Vagina (tissue), 2 donors: ENCODE results near the gene CIROP. TPM values are rescaled to one million over a fixed set of nuclear protein-coding genes. Genes with fewer than 3 reads are reported as not detected.

Experiments
- DNase-seq, 2 donors: peaks; one replicate each; pipeline ENCODE4 v3.0.0-alpha.2; 2017; ENCODE audit errors: extremely low spot score in 2 of 2
- H3K27ac ChIP-seq: fragments of 200-600 bp; sonication (generic); one replicate; pipeline ENCODE4 v1.5.1; 2019
- H3K27me3 ChIP-seq: fragments of 200-600 bp; sonication (generic); one replicate; pipeline ENCODE4 v1.5.1; 2019
- H3K36me3 ChIP-seq, 2 donors: fragments of 200-600 bp; sonication (generic); one replicate each; pipeline ENCODE4 v1.5.1; 2017 to 2019
- H3K4me1 ChIP-seq: fragments of 200-600 bp; sonication (generic); one replicate; pipeline ENCODE4 v1.5.1; 2019
- H3K4me3 ChIP-seq, 2 donors: fragments of 200-600 bp; sonication (generic); 1 replicate in 1 of 2; 2 replicates in 1 of 2; pipeline ENCODE4 v1.5.1; 2016 to 2019
- H3K9me3 ChIP-seq: fragments of 200-600 bp; sonication (generic); one replicate; pipeline ENCODE4 v1.5.1; 2019
- CTCF ChIP-seq, 3 experiments: fragments of 450-650 bp in 2 of 3; fragments of 200-600 bp in 1 of 3; sonication (generic) in 1 of 3; IDR thresholded peaks; one replicate each; pipeline ENCODE4 v1.5.1; 2017 to 2019; ENCODE audit warnings: antibody characterized with exemption in 3 of 3, mild to moderate bottlenecking in 2 of 3, moderate library complexity in 2 of 3
- POLR2A ChIP-seq, 2 donors: fragments of 450-650 bp; IDR thresholded peaks; one replicate each; pipeline ENCODE4 v1.6.1; 2017; ENCODE audit warnings: antibody characterized with exemption in 2 of 2, mild to moderate bottlenecking in 2 of 2, moderate library complexity in 2 of 2
- POLR2AphosphoS5 ChIP-seq, 2 donors: sonication (generic); formaldehyde crosslinking; IDR thresholded peaks; one replicate each; pipeline ENCODE4 v1.9.0; 2017; ENCODE audit warnings: antibody characterized with exemption in 2 of 2, mild to moderate bottlenecking in 2 of 2, low read depth in 1 of 2; ENCODE audit not compliant: insufficient read depth in 1 of 2
- intact Hi-C: fragments of 100-400 bp; cut with DNase I; formaldehyde crosslinking; loops from one replicate; pipeline ENCODE4 v1.15.1; 2023
- total RNA-seq: library from RNA; depleted of rRNA; stranded (reverse); fragments of >200 nt; gene quantifications from one replicate; pipeline ENCODE4 v1.2.3, GENCODE V29; 2016

The CIROP gene
- total RNA-seq, 1 donor from 2014 or later = not detected

GRCh38 chr14:23056956-23057756 is 47.6 kb downstream of the CIROP start, which contains the start of gene CDH24:
Gene CDH24, minus strand, starts transcription at chr14:23057520. Its CDS starts 1,787 bp downstream, at chr14:23055733.
- Histone ChIP-seq H3K36me3 (peaks cover 0 to 33% of the 10 kb centered on the region in 2 donors), H3K27me3 (no peaks in the 10 kb centered on the region), H3K27ac (peak within 1 kb of the TSS; percentile 96), H3K9me3 (no peaks in the 10 kb centered on the region), H3K4me1 (peaks cover 26% of the 10 kb centered on the region), H3K4me3 (peak within 1 kb of the TSS; percentile 45 to 82)
- TF ChIP-seq CTCF (IDR thresholded peaks at IDR 0.05) (no peak), POLR2AphosphoS5 (IDR thresholded peaks at IDR 0.05; ENCODE audit: insufficient read depth in 1 of 2, low read depth in 1 of 2) (no peak), POLR2A (IDR thresholded peaks at IDR 0.05) (peak in 1 of 2 donors; percentile 21)
- DNase-seq = no peak
- intact Hi-C loops = no loop called here

GRCh38 chr14:23056145-23056955 is 48.4 kb downstream of the CIROP start:
- H3K4me3 ChIP-seq = peak overlapping the region; percentile 0 to 82
- no peaks in the 10 kb centered on the region for H3K9me3 ChIP-seq
- no peaks in the 10 kb centered on the region for H3K27me3 ChIP-seq
- H3K4me1 ChIP-seq = peaks cover 23% of the 10 kb centered on the region
- peak overlapping the region; percentile 96 for H3K27ac ChIP-seq
- TF ChIP-seq POLR2AphosphoS5 (IDR thresholded peaks at IDR 0.05; ENCODE audit: insufficient read depth in 1 of 2, low read depth in 1 of 2) (no peak), CTCF (IDR thresholded peaks at IDR 0.05) (peak; percentile 19 to 44 (median 33))
- intact Hi-C loops = no loop called here
- no peak for DNase-seq
- H3K36me3 ChIP-seq = peaks cover 0 to 27% of the 10 kb centered on the region in 2 donors

- Histone ChIP-seq H3K27ac (no peak overlapping the region), H3K4me3 (peak overlapping the region in 1 of 2 donors; percentile 0), H3K9me3 (no peaks in the 10 kb centered on the region), H3K27me3 (no peaks in the 10 kb centered on the region), H3K36me3 (peaks cover 0 to 21% of the 10 kb centered on the region in 2 donors), H3K4me1 (peaks cover 23% of the 10 kb centered on the region)
- intact Hi-C loops = no loop called here
- no peak for TF ChIP-seq POLR2A (IDR thresholded peaks at IDR 0.05)
- no peak for TF ChIP-seq CTCF (IDR thresholded peaks at IDR 0.05)
- TF ChIP-seq POLR2AphosphoS5 (IDR thresholded peaks at IDR 0.05; ENCODE audit: insufficient read depth in 1 of 2, low read depth in 1 of 2) = no peak
- no peak for DNase-seq
Measured at GRCh38 chr14:23055621-23056144, 49.1 kb downstream of the CIROP start.

- intact Hi-C loops = no loop called here
- Histone ChIP-seq H3K9me3 (no peaks in the 10 kb centered on the region), H3K27ac (no peak overlapping the region), H3K27me3 (no peaks in the 10 kb centered on the region), H3K4me3 (no peak overlapping the region), H3K36me3 (peaks cover 0 to 15% of the 10 kb centered on the region in 2 donors), H3K4me1 (peaks cover 23% of the 10 kb centered on the region)
- no peak for DNase-seq
- no peak for TF ChIP-seq POLR2A (IDR thresholded peaks at IDR 0.05)
- TF ChIP-seq CTCF (IDR thresholded peaks at IDR 0.05) = no peak
- no peak for TF ChIP-seq POLR2AphosphoS5 (IDR thresholded peaks at IDR 0.05; ENCODE audit: insufficient read depth in 1 of 2, low read depth in 1 of 2)
Measured at GRCh38 chr14:23055147-23055550, 49.6 kb downstream of the CIROP start.
